HCT116 (cell line): ENCODE data around the gene AK3. TPM values are rescaled to one million over a fixed set of nuclear protein-coding genes. Genes with fewer than 3 reads are reported as not detected.

Experiments
- ATAC-seq: fragments of 200-7000 bp; cut with Tn5 transposase; 2 replicates; pipeline ENCODE4 v1.9.1; 2020; ENCODE audit warnings: mild to moderate bottlenecking, moderate library complexity
- BruUV-seq: library from RNA; stranded (reverse); fragments of 400-500 nt; replicated peaks from 2 replicates; lab custom pipeline; 2021; lab: Mats Ljungman, UMichigan
- CTCF ChIA-PET: fragments of 300-600 bp; sonication (Branson Sonifier 250); formaldehyde crosslinking; loops from one replicate; lab custom pipeline; 2021; ENCODE audit warnings: antibody characterized with exemption; lab: Charles Lee
- POLR2A ChIA-PET: fragments of 300-600, 350-600 bp; sonication (Branson Sonifier 250); formaldehyde crosslinking; loops from one replicate; lab custom pipeline; 2021; ENCODE audit warnings: antibody characterized with exemption; lab: Charles Lee
- RAD21 ChIA-PET, 2 experiments: fragments of 300-600 bp; sonication (Branson Sonifier 250); formaldehyde crosslinking; loops; one replicate each; lab custom pipeline; 2023; ENCODE audit warnings: low total read pairs in 2 of 2; ENCODE audit not compliant: uncharacterized antibody in 2 of 2, unreplicated experiment in 2 of 2, low non-redundant PET in 1 of 2; lab: Charles Lee
- DNase-seq: peaks from one replicate; pipeline ENCODE4 v3.0.0-alpha.2; 2010; ENCODE audit warnings: low read depth, low spot score
- H2AFZ ChIP-seq: fragments of 200-600 bp; shearing (Covaris generic), sonication (generic); 2 replicates; pipeline ENCODE4 v1.6.1; 2017; ENCODE audit warnings: low read depth, mixed run types, mixed read lengths, antibody characterized with exemption, low read length; ENCODE audit not compliant: poor library complexity, severe bottlenecking
- H3K27ac ChIP-seq: 2 replicates; pipeline ENCODE4 v1.5.1; 2012; ENCODE audit warnings: low read depth, low read length
- H3K27me3 ChIP-seq: fragments of 200-600 bp; sonication (generic); 2 replicates; pipeline ENCODE4 v1.6.1; 2016; ENCODE audit warnings: mixed run types, low read length, mixed read lengths; ENCODE audit not compliant: insufficient read depth
- H3K36me3 ChIP-seq, 2 experiments: fragments of 200-500 bp in 1 of 2; fragments of 200-600 bp in 1 of 2; sonication (Bioruptor generic) in 1 of 2; sonication (generic) in 1 of 2; 2 replicates each; pipeline versions ENCODE4 v1.5.1 to v1.6.1; 2014 to 2016; ENCODE audit warnings: low read length in 2 of 2, inconsistent platforms in 1 of 2, mixed read lengths in 1 of 2, mixed run types in 1 of 2; ENCODE audit not compliant: insufficient read depth in 2 of 2, control insufficient read depth in 1 of 2
- H3K4me1 ChIP-seq, 2 experiments: fragments of 200-600 bp in 1 of 2; sonication (generic) in 1 of 2; 2 replicates each; pipeline versions ENCODE4 v1.5.1 to v1.6.1; 2012 to 2017; ENCODE audit warnings: low read length in 2 of 2, inconsistent platforms in 1 of 2, mild to moderate bottlenecking in 1 of 2, mixed read lengths in 1 of 2, mixed run types in 1 of 2, moderate library complexity in 1 of 2; ENCODE audit not compliant: insufficient read depth in 2 of 2, control insufficient read depth in 1 of 2
- H3K4me2 ChIP-seq: fragments of 200-600 bp; sonication (generic); 2 replicates; pipeline ENCODE4 v1.6.1; 2017; ENCODE audit warnings: mixed run types, low read length, mixed read lengths
- H3K4me3 ChIP-seq, 2 experiments: fragments of 200-600 bp in 1 of 2; sonication (generic) in 1 of 2; replicated peaks in 1 of 2; 2 replicates each; pipeline ENCODE4 v1.5.1; 2011 to 2016; ENCODE audit warnings: low read length in 2 of 2, control low read depth in 1 of 2, low read depth in 1 of 2, mild to moderate bottlenecking in 1 of 2, mixed read lengths in 1 of 2, mixed run types in 1 of 2
- H3K79me2 ChIP-seq: fragments of 200-600 bp; sonication (generic); 2 replicates; pipeline ENCODE4 v1.6.1; 2017; ENCODE audit warnings: mild to moderate bottlenecking, mixed run types, low read length, moderate library complexity, mixed read lengths; ENCODE audit not compliant: insufficient read depth
- H3K9ac ChIP-seq: fragments of 200-600 bp; sonication (generic); 2 replicates; pipeline ENCODE4 v1.6.1; 2016; ENCODE audit warnings: low read length, mixed read lengths
- H3K9me2 ChIP-seq: fragments of 200-600 bp; sonication (generic), shearing (Covaris generic); 2 replicates; pipeline ENCODE4 v1.6.1; 2017; ENCODE audit warnings: mixed run types, mild to moderate bottlenecking, moderate library complexity; ENCODE audit not compliant: insufficient read depth
- H3K9me3 ChIP-seq, 2 experiments: fragments of 200-500 bp in 1 of 2; fragments of 200-600 bp in 1 of 2; sonication (Bioruptor generic) in 1 of 2; sonication (generic) in 1 of 2; 2 replicates each; pipeline ENCODE4 v1.6.1; 2014 to 2017; ENCODE audit warnings: low read length in 2 of 2, mixed read lengths in 2 of 2, inconsistent platforms in 1 of 2, low read depth in 1 of 2, mild to moderate bottlenecking in 1 of 2, mixed run types in 1 of 2, moderate library complexity in 1 of 2; ENCODE audit not compliant: control insufficient read depth in 1 of 2, insufficient read depth in 1 of 2
- H4K20me1 ChIP-seq: fragments of 200-600 bp; sonication (generic), shearing (Covaris generic); 2 replicates; pipeline ENCODE4 v1.6.1; 2017; ENCODE audit warnings: mixed run types, mild to moderate bottlenecking, moderate library complexity; ENCODE audit not compliant: insufficient read depth
- ATF3 ChIP-seq: IDR thresholded peaks from 2 replicates; pipeline ENCODE4 v1.6.1; 2012
- CBX3 ChIP-seq: IDR thresholded peaks from 2 replicates; pipeline ENCODE4 v1.6.1; 2012; ENCODE audit warnings: low read depth
- CEBPB ChIP-seq: IDR thresholded peaks from 2 replicates; pipeline ENCODE4 v1.6.1; 2012; ENCODE audit warnings: low read depth
- CTCF ChIP-seq, 3 experiments: fragments of 200-600 bp in 1 of 3; sonication (generic) in 1 of 3; IDR thresholded peaks in 2 of 3; conservative IDR thresholded peaks in 1 of 3; 2 replicates each; pipeline ENCODE4 v1.5.1; 2012 to 2017; ENCODE audit warnings: low read depth in 2 of 3, low read length in 2 of 3, antibody characterized with exemption in 1 of 3, borderline replicate concordance in 1 of 3, control low read depth in 1 of 3, mild to moderate bottlenecking in 1 of 3, mixed read lengths in 1 of 3, mixed run types in 1 of 3, moderate library complexity in 1 of 3; ENCODE audit not compliant: insufficient read depth in 1 of 3
- EGR1 ChIP-seq: IDR thresholded peaks from 2 replicates; pipeline ENCODE4 v1.6.1; 2012; ENCODE audit warnings: low read depth
- ELF1 ChIP-seq: IDR thresholded peaks from 2 replicates; pipeline ENCODE4 v1.6.1; 2012; ENCODE audit warnings: low read depth, borderline replicate concordance
- EZH2 ChIP-seq: fragments of 200-600 bp; sonication (generic); IDR thresholded peaks from 2 replicates; pipeline ENCODE4 v1.6.1; 2017; ENCODE audit warnings: antibody characterized with exemption, mixed run types
- FOSL1 ChIP-seq: IDR thresholded peaks from 2 replicates; pipeline ENCODE4 v1.6.1; 2012; ENCODE audit warnings: low read depth
- JUND ChIP-seq: IDR thresholded peaks from 2 replicates; pipeline ENCODE4 v1.6.1; 2012
- POLR2AphosphoS5 ChIP-seq: IDR thresholded peaks from 2 replicates; pipeline ENCODE4 v1.6.1; 2011; ENCODE audit warnings: mild to moderate bottlenecking, low read depth, low read length, moderate library complexity
- REST ChIP-seq: IDR thresholded peaks from 2 replicates; pipeline ENCODE4 v1.6.1; 2012; ENCODE audit warnings: low read depth
- SIN3A ChIP-seq: IDR thresholded peaks from 2 replicates; pipeline ENCODE4 v1.6.1; 2012; ENCODE audit warnings: low read depth
- SP1 ChIP-seq: IDR thresholded peaks from 2 replicates; pipeline ENCODE4 v1.6.1; 2012; ENCODE audit warnings: low read depth
- SRF ChIP-seq: IDR thresholded peaks from 2 replicates; pipeline ENCODE4 v1.6.1; 2012; ENCODE audit warnings: low read depth
- TCF7L2 ChIP-seq: IDR thresholded peaks from 2 replicates; pipeline ENCODE4 v1.7.0; 2011; ENCODE audit warnings: borderline replicate concordance, inconsistent platforms; ENCODE audit not compliant: insufficient read depth, insufficient read length; ENCODE audit errors: extremely low read depth
- YY1 ChIP-seq: IDR thresholded peaks from 2 replicates; pipeline ENCODE4 v1.6.1; 2011; ENCODE audit warnings: low read length, low read depth, moderate library complexity, mild to moderate bottlenecking; ENCODE audit not compliant: insufficient replicate concordance; ENCODE audit errors: extremely low read depth
- ZFX ChIP-seq: fragments of 450-650 bp; IDR thresholded peaks from 2 replicates; pipeline ENCODE4 v1.6.1; 2017
- ZNF274 ChIP-seq: fragments of 200-500 bp; sonication (Bioruptor generic); IDR thresholded peaks from 2 replicates; pipeline ENCODE4 v1.6.1; 2014; ENCODE audit warnings: mild to moderate bottlenecking, low read depth, low read length, inconsistent platforms
- intact Hi-C: fragments of 100-400 bp; cut with micrococcal nuclease; formaldehyde crosslinking; loops from 2 replicates; pipeline ENCODE4 v1.10.0; 2022
- total RNA-seq: library from RNA; stranded (reverse); gene quantifications from one replicate; pipeline ENCODE4 v1.2.1, GENCODE V29; 2021; ENCODE audit not compliant: unreplicated experiment
- TF ChIP-seq, protein P1 (sequence below): IDR thresholded peaks from 2 replicates; pipeline ENCODE4 v1.6.1; 2012

AK3 gene
- total RNA-seq, 1 experiment from 2014 or later, result 43.0 TPM

- peaks cover 24% of the 10 kb centered on the region for H3K79me2 ChIP-seq
- H4K20me1 ChIP-seq, result 0 out of 2 replicates have a peak, but pooled peaks cover 5% of the 10 kb centered on the region
- RAD21 ChIA-PET, result no interaction called here
- H3K27me3 ChIP-seq, result no peaks in the 10 kb centered on the region
- no peak overlapping the region for H3K27ac ChIP-seq
- TF ChIP-seq FOSL1 (no peak), SP1 (no peak), REST (no peak), ZNF274 (no peak), POLR2AphosphoS5 (no peak), EGR1 (no peak), CTCF (IDR thresholded peaks at IDR 0.05 in 2 of 3, conservative IDR thresholded peaks at IDR 0.05 in 1 of 3; ENCODE audit: borderline replicate concordance in 1 of 3, insufficient read depth in 1 of 3, low read depth in 2 of 3, low read length in 2 of 3) (no peak), ELF1 (no peak), SIN3A (no peak), YY1 (no peak), EZH2 (no peak), JUND (no peak), TCF7L2 (no peak), SRF (no peak), ATF3 (no peak), CBX3 (no peak), CEBPB (no peak), ZFX (no peak)
- TF ChIP-seq, protein P1, sequence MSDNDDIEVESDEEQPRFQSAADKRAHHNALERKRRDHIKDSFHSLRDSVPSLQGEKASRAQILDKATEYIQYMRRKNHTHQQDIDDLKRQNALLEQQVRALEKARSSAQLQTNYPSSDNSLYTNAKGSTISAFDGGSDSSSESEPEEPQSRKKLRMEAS, result no peak
- TF ChIP-seq, all 23 proteins: peak for 0
- DNase-seq (no peak), ATAC-seq (no peak)
- Histone ChIP-seq H3K4me2 (no peak overlapping the region), H3K9me3 (no peaks in the 10 kb centered on the region), H3K4me3 (no peak overlapping the region), H3K9me2 (no peaks in the 10 kb centered on the region), H3K4me1 (no peaks in the 10 kb centered on the region), H2AFZ (no peak overlapping the region), H3K9ac (no peak overlapping the region), H3K36me3 (no peaks in the 10 kb centered on the region)
- ChIA-PET CTCF (no interaction called here), POLR2A (no interaction called here)
- intact Hi-C loops, result no loop called here
- no TSS peak for BruUV-seq
Observed at GRCh38 chr9:4725706-4726442, 15.1 kb downstream of the AK3 start.
